HTERT RPE-1 (cell line): ENCODE measurements around the gene CACNA1D.
"Not testable (repeated sequence)": the region's sequence is repeated elsewhere in the genome, so short reads cannot be mapped to it uniquely, and the experiment has no call there.

Source experiments
- in situ Hi-C: fragments of 300-500 bp; cut with MboI; formaldehyde crosslinking; loops from 4 replicates; pipeline ENCODE4 v1.14.3; 2020; ENCODE audit warnings: low sequenced_read_pairs

Gene CACNA1D

GRCh38 chr3:53493963-53494791 is at the start of gene CACNA1D:
TSS of gene CACNA1D (plus strand) at chr3:53494611. CDS start at chr3:53495167, 556 bp downstream.
- in situ Hi-C loops = no loop called here

GRCh38 chr3:53457068-53457467 is 37.3 kb upstream of the CACNA1D start:
- in situ Hi-C loops = no loop called here

GRCh38 chr3:53460326-53460725 is 34.1 kb upstream of the CACNA1D start:
- in situ Hi-C loops = no loop called here

- in situ Hi-C loops = no loop called here
Measured at GRCh38 chr3:53464424-53464823, 30.0 kb upstream of the CACNA1D start.

- in situ Hi-C loops = not testable (repeated sequence)
Measured at GRCh38 chr3:53469758-53470157, 24.7 kb upstream of the CACNA1D start.

- in situ Hi-C loops = no loop called here
Measured at GRCh38 chr3:53473422-53473821, 21.0 kb upstream of the CACNA1D start.

- in situ Hi-C loops = not testable (repeated sequence)
Measured at GRCh38 chr3:53476372-53476771, 18.0 kb upstream of the CACNA1D start.

- in situ Hi-C loops = not testable (repeated sequence)
Measured at GRCh38 chr3:53477689-53478088, 16.7 kb upstream of the CACNA1D start.

GRCh38 chr3:53478166-53478830 is 16.1 kb upstream of the CACNA1D start:
- in situ Hi-C loops = no loop called here

- in situ Hi-C loops = no loop called here
Measured at GRCh38 chr3:53478921-53479664, 15.3 kb upstream of the CACNA1D start.

- in situ Hi-C loops = no loop called here
Measured at GRCh38 chr3:53482227-53482626, 12.2 kb upstream of the CACNA1D start.

GRCh38 chr3:53483821-53484220 is 10.6 kb upstream of the CACNA1D start:
- in situ Hi-C loops = no loop called here

- in situ Hi-C loops = no loop called here
Measured at GRCh38 chr3:53484984-53485383, 9.4 kb upstream of the CACNA1D start.

GRCh38 chr3:53485675-53486403 is 8.6 kb upstream of the CACNA1D start:
- in situ Hi-C loops = no loop called here

GRCh38 chr3:53486961-53487654 is 7.3 kb upstream of the CACNA1D start:
- in situ Hi-C loops = no loop called here

- in situ Hi-C loops = no loop called here
Measured at GRCh38 chr3:53489386-53489785, 5.0 kb upstream of the CACNA1D start.

- in situ Hi-C loops = no loop called here
Measured at GRCh38 chr3:53489787-53490458, 4.5 kb upstream of the CACNA1D start.

GRCh38 chr3:53490459-53490968 is 3.9 kb upstream of the CACNA1D start:
- in situ Hi-C loops = no loop called here

GRCh38 chr3:53491276-53491675 is 3.1 kb upstream of the CACNA1D start:
- in situ Hi-C loops = no loop called here

- in situ Hi-C loops = no loop called here
Measured at GRCh38 chr3:53493595-53493962, 832 bp upstream of the CACNA1D start.
